ENCODE measurements around the gene CARD9. TPM values are rescaled to one million over a fixed set of nuclear protein-coding genes. Genes with fewer than 3 reads are reported as not detected.

Gene CARD9
- polyA plus RNA-seq, 3 donors from 2014 or later: 0.28 to 0.56 TPM; not detected in 1

DNA sequence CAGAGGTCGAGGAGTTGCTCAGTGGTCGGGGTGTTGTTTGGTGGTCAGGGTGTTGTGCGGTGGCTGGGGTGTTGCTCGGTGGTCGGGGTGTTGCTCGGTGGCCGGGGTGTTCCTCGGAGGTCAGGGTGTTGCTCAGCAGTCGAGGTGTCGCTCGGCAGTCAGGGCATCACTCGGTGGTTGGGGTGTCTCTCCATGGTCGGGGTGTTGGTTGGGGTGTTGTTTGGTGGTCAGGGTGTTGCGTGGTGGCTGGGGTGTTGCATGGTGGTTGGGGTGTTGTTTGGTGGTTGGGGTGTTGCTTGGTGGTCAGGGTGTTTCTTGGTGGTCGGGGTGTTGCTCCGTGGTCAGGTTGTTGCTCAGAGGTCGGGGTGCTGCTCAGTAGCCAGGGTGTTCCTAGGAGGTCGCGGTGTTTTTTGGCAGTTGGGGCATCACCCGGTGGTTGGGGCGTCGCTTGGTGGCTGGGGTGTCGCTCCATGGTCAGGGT lies 57.2 kb downstream of the CARD9 start:
- Mint-ChIP-seq H3K36me3 (peaks cover 0 to 8% (median 6%) of the 10 kb centered on the region in 3 donors), H3K27ac (peak overlapping the region; percentile 93 to 100 (median 95)), H3K4me3 (peak overlapping the region; percentile 61 to 95 (median 79)), H3K9me3 (peaks cover 15 to 20% (median 17%) of the 10 kb centered on the region in 6 donors), H3K4me1 (peaks cover 30 to 31% of the 10 kb centered on the region in 2 donors), H3K27me3 (ENCODE audit: low read depth in 3 of 3) (peaks cover 31 to 44% (median 40%) of the 10 kb centered on the region in 3 donors)
- peak; percentile 95 to 97 (median 96) for DNase-seq

DNA sequence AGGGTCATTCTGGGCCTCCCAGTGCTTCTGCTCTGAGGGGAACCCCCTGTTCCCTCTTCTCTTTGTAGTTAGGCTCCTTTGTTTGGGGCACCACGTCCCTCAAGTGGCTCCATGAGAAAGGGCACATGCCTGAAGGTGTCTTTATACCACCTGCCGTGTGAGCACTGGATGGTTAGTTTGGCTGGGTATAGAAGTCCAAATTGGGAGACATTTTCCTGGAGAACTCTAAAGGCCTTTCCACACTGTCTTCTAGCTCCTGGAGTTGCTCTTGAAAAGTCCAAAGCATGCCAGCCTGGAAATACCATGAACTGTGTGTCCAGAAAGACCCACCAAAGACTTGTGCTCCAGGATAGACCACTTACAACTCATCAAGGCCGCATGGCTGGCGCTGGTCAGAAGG lies 58.5 kb downstream of the CARD9 start:
- peaks cover 31 to 43% (median 37%) of the 10 kb centered on the region in 3 donors for H3K27me3 Mint-ChIP-seq (ENCODE audit: low read depth in 3 of 3)
- H3K4me3 Mint-ChIP-seq: peak overlapping the region; percentile 3 to 57 (median 17)
- H3K27ac Mint-ChIP-seq: peak overlapping the region; percentile 93 to 100 (median 95)
- H3K4me1 Mint-ChIP-seq: peaks cover 30 to 31% of the 10 kb centered on the region in 2 donors
- H3K36me3 Mint-ChIP-seq: peaks cover 0 to 8% (median 6%) of the 10 kb centered on the region in 3 donors
- DNase-seq: no peak
- H3K9me3 Mint-ChIP-seq: peaks cover 15 to 20% (median 17%) of the 10 kb centered on the region in 6 donors

DNA sequence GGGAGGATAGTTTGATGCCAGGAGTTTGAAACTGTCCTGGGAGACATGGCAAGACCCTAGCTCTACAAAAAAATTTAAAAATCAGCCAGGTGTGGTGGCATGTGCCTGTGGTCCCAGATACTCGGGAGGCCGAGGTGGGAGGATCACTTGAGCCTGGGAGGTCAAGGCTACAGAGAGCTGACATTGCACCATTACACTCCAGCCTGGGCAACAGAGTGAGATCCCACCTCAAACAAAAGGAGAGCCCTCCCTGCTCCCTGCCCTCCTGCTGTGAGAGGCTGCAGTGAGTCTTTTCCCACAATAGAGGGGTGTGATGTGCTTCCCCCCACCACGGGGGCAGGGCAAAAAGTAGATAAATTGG lies 59.4 kb downstream of the CARD9 start:
- Mint-ChIP-seq H3K36me3 (peaks cover 0 to 8% (median 6%) of the 10 kb centered on the region in 3 donors), H3K27ac (peak overlapping the region in 1 of 6 donors; percentile 31), H3K4me1 (peaks cover 30 to 31% of the 10 kb centered on the region in 2 donors), H3K27me3 (ENCODE audit: low read depth in 3 of 3) (peaks cover 31 to 40% (median 37%) of the 10 kb centered on the region in 3 donors), H3K4me3 (no peak overlapping the region), H3K9me3 (peaks cover 15 to 20% (median 17%) of the 10 kb centered on the region in 6 donors)
- DNase-seq: no peak

Other genes with a start within 250 kb of the CARD9 start
- not detected for gene LHX3, start 168.5 kb downstream of the CARD9 start, polyA plus RNA-seq
- gene QSOX2, start 127.9 kb downstream of the CARD9 start, polyA plus RNA-seq: under 1 TPM in 2 of 3 donors, not detected in 1; 0.59 to 0.89 TPM
- not detected for gene CCDC187, start 69.6 kb downstream of the CARD9 start, polyA plus RNA-seq
- 1 to 10 TPM in 1 of 3 donors, under 1 TPM in 1, not detected in 1; 0.43 to 1.3 TPM for gene GPSM1, start 46.1 kb downstream of the CARD9 start, polyA plus RNA-seq
- gene DNLZ, start 9.9 kb downstream of the CARD9 start, polyA plus RNA-seq: 10 to 100 TPM; 58.4 to 77.4 (median 61.8) TPM
- 1 to 10 TPM in 2 of 3 donors, under 1 TPM in 1; 0.40 to 2.0 (median 1.0) TPM for gene SNAPC4, start 26.5 kb upstream of the CARD9 start, polyA plus RNA-seq
- 10 to 100 TPM in 1 of 3 donors, 1 to 10 TPM in 2; 5.7 to 11.5 (median 6.2) TPM for gene ENTR1, start 36.9 kb upstream of the CARD9 start, polyA plus RNA-seq
- gene PMPCA, start 37.0 kb upstream of the CARD9 start, polyA plus RNA-seq: 10 to 100 TPM; 34.5 to 43.5 (median 42.6) TPM
- 1 to 10 TPM in 1 of 3 donors, under 1 TPM in 2; 0.85 to 4.4 (median 0.96) TPM for gene INPP5E, start 66.2 kb upstream of the CARD9 start, polyA plus RNA-seq
- 10 to 100 TPM in 2 of 3 donors, 1 to 10 TPM in 1; 3.9 to 46.0 (median 15.9) TPM for gene SEC16A, start 109.4 kb upstream of the CARD9 start, polyA plus RNA-seq
- gene NOTCH1, start 172.4 kb upstream of the CARD9 start, polyA plus RNA-seq: 10 to 100 TPM in 1 of 3 donors, 1 to 10 TPM in 1, under 1 TPM in 1; 0.98 to 22.8 (median 4.3) TPM